Measurements from ENCODE around the gene HJURP.

Gene HJURP

DNA sequence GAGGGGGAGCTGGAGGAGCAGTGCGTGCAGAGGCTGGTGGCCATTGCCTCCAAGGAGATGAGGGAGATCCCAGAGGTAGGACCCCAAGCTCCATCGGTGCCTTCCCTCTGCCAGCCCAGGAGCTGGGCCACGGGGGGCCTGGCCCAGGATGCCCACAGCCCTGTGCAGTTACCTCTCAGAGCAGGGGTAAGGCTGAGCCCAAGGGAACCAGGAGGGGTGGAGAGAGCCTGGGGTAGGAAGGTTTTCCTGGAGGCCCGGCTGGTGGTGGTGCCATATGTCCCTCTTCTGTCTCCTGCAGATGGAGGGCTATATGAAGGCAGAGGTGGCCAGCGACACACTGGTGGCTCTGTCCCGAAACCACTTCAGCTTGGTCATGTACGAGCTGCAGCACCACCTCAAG, 64.8 kb downstream of the HJURP start:
- no peak for DNase-seq
